H1 (cell line): ENCODE results near the gene TFCP2L1. TPM values are rescaled to one million over a fixed set of nuclear protein-coding genes. Genes with fewer than 3 reads are reported as not detected.

ENCODE experiments used
- CTCF ChIA-PET: fragments of 300-600 bp; sonication (Branson Sonifier 250); formaldehyde crosslinking; loops from one replicate; lab custom pipeline; 2021; ENCODE audit not compliant: partially characterized antibody; lab: Charles Lee
- POLR2A ChIA-PET: fragments of 300-600 bp; sonication (Branson Sonifier 250); formaldehyde crosslinking; loops from one replicate; lab custom pipeline; 2021; ENCODE audit warnings: inconsistent platforms; ENCODE audit not compliant: partially characterized antibody; lab: Charles Lee
- DNase-seq, 2 experiments: peaks; one replicate each; pipeline versions ENCODE4 v3.0.0 to v3.0.0-alpha.2; 2010 to 2022; ENCODE audit warnings: low spot score in 2 of 2, low read depth in 1 of 2, mixed read lengths in 1 of 2
- FAIRE-seq: peaks from 2 replicates; lab custom pipeline; 2011; peaks lifted over from hg19 to GRCh38; lab: Jason Lieb, UNC
- H2AFZ ChIP-seq: 2 replicates; pipeline ENCODE4 v1.8.1; 2012; ENCODE audit warnings: low read length, inconsistent platforms
- H2AK5ac ChIP-seq: 2 replicates; pipeline ENCODE4 v1.6.1; 2013; ENCODE audit warnings: low read depth, low read length
- H2BK120ac ChIP-seq: replicated peaks from 2 replicates; pipeline ENCODE3; 2013; ENCODE audit warnings: low read depth, low read length, inconsistent platforms
- H2BK12ac ChIP-seq: 2 replicates; pipeline ENCODE4 v1.6.1; 2013; ENCODE audit warnings: low read depth, low read length
- H2BK15ac ChIP-seq: 2 replicates; pipeline ENCODE4 v1.6.1; 2013; ENCODE audit warnings: low read length
- H2BK20ac ChIP-seq: 2 replicates; pipeline ENCODE4 v1.6.1; 2013; ENCODE audit warnings: low read length
- H2BK5ac ChIP-seq: 2 replicates; pipeline ENCODE4 v1.6.1; 2013; ENCODE audit warnings: low read depth, low read length
- H3K14ac ChIP-seq: 2 replicates; pipeline ENCODE4 v1.6.1; 2013; ENCODE audit warnings: inconsistent platforms; ENCODE audit not compliant: insufficient read length
- H3K18ac ChIP-seq: 2 replicates; pipeline ENCODE4 v1.6.1; 2013; ENCODE audit warnings: low read length; ENCODE audit errors: extremely low read depth
- H3K23ac ChIP-seq: 2 replicates; pipeline ENCODE4 v1.6.1; 2013; ENCODE audit warnings: inconsistent platforms; ENCODE audit not compliant: insufficient read length
- H3K23me2 ChIP-seq: 2 replicates; pipeline ENCODE4 v1.6.1; 2013; ENCODE audit warnings: low read depth, low read length
- H3K27ac ChIP-seq: 2 replicates; pipeline ENCODE4 v1.6.1; 2011; ENCODE audit warnings: low read depth, low read length, inconsistent platforms
- H3K27me3 ChIP-seq, 4 experiments: replicated peaks in 1 of 4; 1 replicate in 1 of 4; 2 replicates in 3 of 4; pipeline versions ENCODE4 v1.6.1 to v1.8.1; 2011 to 2013; ENCODE audit warnings: low read length in 3 of 4, mild to moderate bottlenecking in 3 of 4, inconsistent platforms in 2 of 4, mixed read lengths in 2 of 4, moderate library complexity in 1 of 4; ENCODE audit not compliant: control insufficient read depth in 3 of 4, insufficient read depth in 3 of 4; ENCODE audit errors: extremely low read depth in 1 of 4
- H3K36me3 ChIP-seq, 4 experiments: 2 replicates each; pipeline versions ENCODE4 v1.6.1 to v1.8.1; 2011 to 2013; ENCODE audit warnings: mild to moderate bottlenecking in 4 of 4, low read length in 3 of 4, moderate library complexity in 2 of 4, control low read depth in 1 of 4, inconsistent platforms in 1 of 4; ENCODE audit not compliant: insufficient read depth in 4 of 4, control insufficient read depth in 2 of 4
- H3K4ac ChIP-seq: replicated peaks from 2 replicates; pipeline ENCODE3; 2013; ENCODE audit warnings: low read length, low read depth, mixed read lengths, inconsistent platforms; ENCODE audit not compliant: insufficient read length
- H3K4me1 ChIP-seq, 4 experiments: replicated peaks in 1 of 4; 1 replicate in 1 of 4; 2 replicates in 3 of 4; pipeline versions ENCODE4 v1.6.1 to v1.8.1; 2011 to 2013; ENCODE audit warnings: low read length in 3 of 4, inconsistent platforms in 2 of 4, mixed read lengths in 1 of 4; ENCODE audit not compliant: insufficient read depth in 4 of 4, control insufficient read depth in 3 of 4
- H3K4me2 ChIP-seq, 2 experiments: 2 replicates each; pipeline versions ENCODE4 v1.6.1 to v1.8.1; 2011 to 2013; ENCODE audit warnings: low read depth in 2 of 2, low read length in 2 of 2, control low read depth in 1 of 2, inconsistent platforms in 1 of 2, mild to moderate bottlenecking in 1 of 2; ENCODE audit not compliant: insufficient read depth in 1 of 2
- H3K4me3 ChIP-seq, 4 experiments: fragments of 200-600, 300-600 bp in 1 of 4; sonication (generic), shearing (Covaris generic), sonication (Bioruptor Twin) in 1 of 4; 2 replicates each; pipeline versions ENCODE4 v1.5.1 to v1.8.1; 2011 to 2016; ENCODE audit warnings: low read length in 4 of 4, low read depth in 3 of 4, control low read depth in 2 of 4, inconsistent platforms in 2 of 4, mild to moderate bottlenecking in 2 of 4, mixed read lengths in 1 of 4, moderate library complexity in 1 of 4; ENCODE audit not compliant: insufficient read depth in 2 of 4; ENCODE audit errors: extremely low read depth in 1 of 4
- H3K56ac ChIP-seq: replicated peaks from 2 replicates; pipeline ENCODE3; 2013; ENCODE audit warnings: low read depth, mild to moderate bottlenecking, mixed read lengths, low read length, inconsistent platforms; ENCODE audit not compliant: insufficient read length
- H3K79me1 ChIP-seq: 2 replicates; pipeline ENCODE4 v1.6.1; 2013; ENCODE audit warnings: low read depth, low read length, control low read depth
- H3K79me2 ChIP-seq, 2 experiments: 2 replicates each; pipeline versions ENCODE4 v1.6.1 to v1.8.1; 2012 to 2013; ENCODE audit warnings: low read length in 2 of 2, mild to moderate bottlenecking in 2 of 2, inconsistent platforms in 1 of 2; ENCODE audit not compliant: insufficient read depth in 2 of 2, control insufficient read depth in 1 of 2
- H3K9ac ChIP-seq, 4 experiments: replicated peaks in 1 of 4; 1 replicate in 1 of 4; 2 replicates in 3 of 4; pipeline versions ENCODE4 v1.6.1 to v1.8.1; 2011 to 2013; ENCODE audit warnings: low read depth in 3 of 4, low read length in 3 of 4, control low read depth in 2 of 4, mild to moderate bottlenecking in 2 of 4, moderate library complexity in 2 of 4, inconsistent platforms in 1 of 4; ENCODE audit errors: extremely low read depth in 1 of 4
- H3K9me3 ChIP-seq, 2 experiments: 2 replicates each; pipeline versions ENCODE4 v1.6.1 to v1.8.1; 2012 to 2013; ENCODE audit warnings: mild to moderate bottlenecking in 2 of 2, moderate library complexity in 2 of 2, control low read depth in 1 of 2, inconsistent platforms in 1 of 2, low read depth in 1 of 2, low read length in 1 of 2, mixed read lengths in 1 of 2; ENCODE audit not compliant: insufficient read depth in 2 of 2
- H4K20me1 ChIP-seq, 2 experiments: replicated peaks in 1 of 2; 2 replicates each; pipeline versions ENCODE3 to v1.8.1; 2011 to 2013; ENCODE audit warnings: inconsistent platforms in 2 of 2, low read length in 2 of 2, mild to moderate bottlenecking in 1 of 2; ENCODE audit not compliant: insufficient read depth in 2 of 2, control insufficient read depth in 1 of 2
- H4K5ac ChIP-seq: 2 replicates; pipeline ENCODE4 v1.6.1; 2013; ENCODE audit warnings: low read length, low read depth, mixed read lengths, inconsistent platforms; ENCODE audit not compliant: insufficient read length
- H4K8ac ChIP-seq: 2 replicates; pipeline ENCODE4 v1.8.0; 2013; ENCODE audit warnings: mild to moderate bottlenecking, moderate library complexity, low read length, inconsistent platforms; ENCODE audit not compliant: insufficient read depth; ENCODE audit errors: extremely low read depth
- H4K91ac ChIP-seq: replicated peaks from 2 replicates; pipeline ENCODE3; 2013; ENCODE audit warnings: low read length, mixed read lengths, inconsistent platforms; ENCODE audit not compliant: insufficient read length
- BRCA1 ChIP-seq: IDR thresholded peaks from 2 replicates; pipeline ENCODE4 v1.6.1; 2012; ENCODE audit warnings: low read depth, low read length, improper control_type of control experiment
- CBX8 ChIP-seq: fragments of 300-800, 300-1000 bp; sonication (generic); IDR thresholded peaks from 2 replicates; pipeline ENCODE4 v1.7.1; 2016; ENCODE audit warnings: low read depth, low read length, borderline replicate concordance
- CTBP2 ChIP-seq: IDR thresholded peaks from 2 replicates; pipeline ENCODE4 v1.7.0; 2011; ENCODE audit warnings: borderline replicate concordance, mild to moderate bottlenecking, moderate library complexity, mixed read lengths, low read length; ENCODE audit not compliant: insufficient read depth, insufficient read length
- GTF2F1 ChIP-seq: IDR thresholded peaks from 2 replicates; pipeline ENCODE4 v1.6.1; 2012; ENCODE audit warnings: low read depth, low read length, improper control_type of control experiment, borderline replicate concordance
- MAX ChIP-seq: IDR thresholded peaks from 2 replicates; pipeline ENCODE4 v1.6.1; 2012; ENCODE audit warnings: inconsistent platforms
- NANOG ChIP-seq: IDR thresholded peaks from 2 replicates; pipeline ENCODE4 v1.6.1; 2011; ENCODE audit warnings: low read length, low read depth, mild to moderate bottlenecking, inconsistent platforms; ENCODE audit not compliant: insufficient read depth, poor library complexity, severe bottlenecking
- RAD21 ChIP-seq, 2 experiments: IDR thresholded peaks in 1 of 2; conservative IDR thresholded peaks in 1 of 2; 2 replicates each; pipeline ENCODE4 v1.6.1; 2011; ENCODE audit warnings: low read depth in 2 of 2, low read length in 2 of 2, improper control_type of control experiment in 1 of 2, inconsistent platforms in 1 of 2, mild to moderate bottlenecking in 1 of 2, moderate library complexity in 1 of 2
- RXRA ChIP-seq: IDR thresholded peaks from 2 replicates; pipeline ENCODE4 v1.6.1; 2011; ENCODE audit warnings: low read depth, mild to moderate bottlenecking, low read length, moderate library complexity; ENCODE audit not compliant: insufficient read depth
- SAP30 ChIP-seq: fragments of 300-600 bp; sonication (generic); IDR thresholded peaks from 2 replicates; pipeline ENCODE4 v1.7.1; 2012; ENCODE audit warnings: low read length, moderate library complexity, mild to moderate bottlenecking, inconsistent platforms; ENCODE audit not compliant: insufficient read depth, insufficient replicate concordance
- TAF7 ChIP-seq: optimal IDR thresholded peaks from 2 replicates; pipeline ENCODE3; 2011; ENCODE audit warnings: low read depth, mild to moderate bottlenecking, inconsistent platforms, low read length, moderate library complexity, borderline replicate concordance
- TBP ChIP-seq: IDR thresholded peaks from 2 replicates; pipeline ENCODE4 v1.6.1; 2011; ENCODE audit warnings: low read depth, low read length, improper control_type of control experiment
- TEAD4 ChIP-seq: IDR thresholded peaks from 2 replicates; pipeline ENCODE4 v1.6.1; 2012; ENCODE audit warnings: low read depth, low read length, inconsistent platforms, mixed read lengths
- WGBS, 2 experiments: shearing (Covaris generic) in 1 of 2; methylation state at CpG; one replicate each; pipeline versions ENCODE4 v1.1.6 to v1.1.7; 2013 to 2015; ENCODE audit warnings: low lambda C conversion rate in 2 of 2, mixed read lengths in 2 of 2, inconsistent platforms in 1 of 2, low coverage in 1 of 2, missing lambda C conversion rate in 1 of 2; ENCODE audit not compliant: insufficient replicate concordance in 2 of 2, insufficient coverage in 1 of 2, insufficient read length in 1 of 2; ENCODE audit errors: extremely low coverage in 1 of 2, missing lambda C conversion rate in 1 of 2; 5-methylcytosine and 5-hydroxymethylcytosine counted together
- polyA plus RNA-seq, 7 experiments: library from polyadenylated mRNA; depleted of rRNA in 3 of 7; stranded (reverse) in 5 of 7; unstranded in 2 of 7; fragments of >200 nt in 5 of 7; fragments of 200-250 nt in 2 of 7; gene quantifications; 1 replicate in 5 of 7; 2 replicates in 1 of 7; 4 replicates in 1 of 7; pipeline versions ENCODE4 v1.2.1 to v1.2.3, GENCODE V29; 2011 to 2013; ENCODE audit warnings: missing spikeins in 2 of 7, mixed read lengths in 2 of 7
- total RNA-seq: library from RNA; stranded (reverse); fragmentation: NEBNext Ultra II Directional; extraction: Animal tissue kit (Norgen Biotek cat#: 25700); gene quantifications from 2 replicates; pipeline ENCODE4 v1.2.1, GENCODE V29; 2021

The TFCP2L1 gene
- total and polyA plus RNA-seq, 2 of the 8 experiments (the other 6 are each of a cell fraction or from before 2014, with no cell fraction given), result 1.5 to 3.8 TPM

GRCh38 chr2:121189661-121190381 is 95.2 kb downstream of the TFCP2L1 start:
- no peak overlapping the region for H3K23ac ChIP-seq
- H3K4me3 ChIP-seq, result no peak overlapping the region
- H3K4ac ChIP-seq, result no peak overlapping the region
- CTCF ChIA-PET, result interaction anchor here (0.7 to 0.9 kb wide), 3 partner anchors 108 to 115 kb away, joined by 3 to 4 read pairs (median 3); no protein-coding TSS in a partner anchor
- H3K27me3 ChIP-seq, result no peaks in the 10 kb centered on the region
- no peak overlapping the region for H2BK15ac ChIP-seq
- DNase-seq (no peak), FAIRE-seq (no peak)
- H3K56ac ChIP-seq, result no peak overlapping the region
- H3K4me2 ChIP-seq, result no peak overlapping the region
- H2BK12ac ChIP-seq, result no peak overlapping the region
- H3K79me1 ChIP-seq, result no peaks in the 10 kb centered on the region
- H4K5ac ChIP-seq, result no peak overlapping the region
- no peak overlapping the region for H3K9ac ChIP-seq
- no peaks in the 10 kb centered on the region for H3K23me2 ChIP-seq
- WGBS, 2 experiments, result 87% methylated on average over 7 of the region's 7 CpGs; no CpG with 5 or more reads in 1 of the 2 experiments
- H3K27ac ChIP-seq, result no peak overlapping the region
- no peak overlapping the region for H3K18ac ChIP-seq
- H3K36me3 ChIP-seq, result no peaks in the 10 kb centered on the region
- no peak overlapping the region for H2BK20ac ChIP-seq
- H2BK5ac ChIP-seq, result no peak overlapping the region
- H3K4me1 ChIP-seq, result no peaks in the 10 kb centered on the region; a peak in 1 of 7 replicates
- H4K20me1 ChIP-seq, result no peaks in the 10 kb centered on the region
- H2AFZ ChIP-seq, result no peak overlapping the region
- H4K91ac ChIP-seq, result no peak overlapping the region
- H3K79me2 ChIP-seq, result no peaks in the 10 kb centered on the region
- no peak overlapping the region for H4K8ac ChIP-seq
- H2AK5ac ChIP-seq, result no peak overlapping the region
- H2BK120ac ChIP-seq, result no peak overlapping the region
- no peak overlapping the region for H3K14ac ChIP-seq
- no peaks in the 10 kb centered on the region for H3K9me3 ChIP-seq
- POLR2A ChIA-PET, result no interaction called here
- TF ChIP-seq TEAD4, result no peak
- no peak for TF ChIP-seq TAF7
- no peak for TF ChIP-seq SAP30
- TF ChIP-seq BRCA1, result no peak
- TF ChIP-seq GTF2F1, result no peak
- TF ChIP-seq TBP, result no peak
- no peak for TF ChIP-seq CBX8
- no peak for TF ChIP-seq RAD21 (IDR thresholded peaks at IDR 0.05 in 1 of 2, conservative IDR thresholded peaks at IDR 0.05 in 1 of 2; ENCODE audit: low read depth in 2 of 2, low read length in 2 of 2)
- no peak for TF ChIP-seq RXRA
- no peak for TF ChIP-seq NANOG
- no peak for TF ChIP-seq CTBP2
- TF ChIP-seq MAX, result no peak
